GM20431 (cell line): ENCODE data around the gene ADGRL3.
"Not testable (repeated sequence)": the region's sequence is repeated elsewhere in the genome, so short reads cannot be mapped to it uniquely, and the experiment has no call there.

Experiments used
- in situ Hi-C: fragments of 300-500 bp; cut with MseI, MboI; formaldehyde crosslinking; loops from one replicate; pipeline ENCODE4 v1.15.0; 2020; ENCODE audit warnings: low sequenced_read_pairs; ENCODE audit not compliant: unreplicated experiment

The ADGRL3 gene

GRCh38 chr4:61762722-61763627 lies 562.8 kb downstream of the ADGRL3 start:
- in situ Hi-C loops, result no loop called here

- in situ Hi-C loops, result no loop called here
These were observed 563.6 kb downstream of the ADGRL3 start for GRCh38 chr4:61763682-61764081.

GRCh38 chr4:61764090-61764489 lies 564.0 kb downstream of the ADGRL3 start:
- in situ Hi-C loops, result not testable (repeated sequence)

GRCh38 chr4:61769444-61770167 lies 569.5 kb downstream of the ADGRL3 start:
- in situ Hi-C loops, result not testable (repeated sequence)

- in situ Hi-C loops, result no loop called here
These were observed 570.3 kb downstream of the ADGRL3 start for GRCh38 chr4:61770456-61770855.

GRCh38 chr4:61771056-61771455 lies 570.9 kb downstream of the ADGRL3 start:
- in situ Hi-C loops, result no loop called here

- in situ Hi-C loops, result no loop called here
These were observed 572.0 kb downstream of the ADGRL3 start for GRCh38 chr4:61772126-61772525.

- in situ Hi-C loops, result no loop called here
These were observed 573.6 kb downstream of the ADGRL3 start for GRCh38 chr4:61773655-61774245.

- in situ Hi-C loops, result no loop called here
These were observed 582.0 kb downstream of the ADGRL3 start for GRCh38 chr4:61782133-61782532.

GRCh38 chr4:61783050-61783449 lies 582.9 kb downstream of the ADGRL3 start:
- in situ Hi-C loops, result no loop called here

- in situ Hi-C loops, result no loop called here
These were observed 585.6 kb downstream of the ADGRL3 start for GRCh38 chr4:61785761-61786160.

- in situ Hi-C loops, result no loop called here
These were observed 586.1 kb downstream of the ADGRL3 start for GRCh38 chr4:61786211-61786610.

GRCh38 chr4:61795998-61796397 lies 595.9 kb downstream of the ADGRL3 start:
- in situ Hi-C loops, result no loop called here

- in situ Hi-C loops, result no loop called here
These were observed 599.7 kb downstream of the ADGRL3 start for GRCh38 chr4:61799794-61800193.

- in situ Hi-C loops, result no loop called here
These were observed 605.1 kb downstream of the ADGRL3 start for GRCh38 chr4:61805227-61805626.

GRCh38 chr4:61805979-61806378 lies 605.9 kb downstream of the ADGRL3 start:
- in situ Hi-C loops, result no loop called here

GRCh38 chr4:61812171-61812570 lies 612.0 kb downstream of the ADGRL3 start:
- in situ Hi-C loops, result no loop called here

GRCh38 chr4:61817071-61817470 lies 616.9 kb downstream of the ADGRL3 start:
- in situ Hi-C loops, result no loop called here

- in situ Hi-C loops, result no loop called here
These were observed 620.0 kb downstream of the ADGRL3 start for GRCh38 chr4:61820136-61820535.

GRCh38 chr4:61824454-61824853 lies 624.3 kb downstream of the ADGRL3 start:
- in situ Hi-C loops, result no loop called here

- in situ Hi-C loops, result no loop called here
These were observed 627.8 kb downstream of the ADGRL3 start for GRCh38 chr4:61827907-61828391.
